ENCODE results near the gene ASCC3.

DNA sequence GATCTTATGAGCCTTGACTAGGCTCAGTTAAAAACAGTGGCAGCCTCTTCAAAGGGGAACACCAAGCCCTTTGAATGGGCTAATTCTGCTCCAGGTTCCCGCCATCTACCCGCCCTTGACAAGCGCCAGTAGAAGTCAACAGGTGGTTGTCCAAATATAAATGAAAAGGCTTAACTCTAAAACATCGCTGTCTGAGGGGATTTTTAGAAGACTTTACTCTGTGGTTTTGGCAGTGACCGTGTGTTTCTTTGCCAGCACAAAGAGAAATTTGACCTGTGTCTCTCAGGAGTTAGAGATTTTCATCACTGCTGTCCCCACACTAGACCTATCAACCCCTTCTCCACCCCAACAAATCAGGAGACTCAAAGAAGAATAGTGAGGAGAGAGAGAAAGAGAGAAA lies 396.7 kb downstream of the ASCC3 start:
- TF ChIP-seq, protein P1, sequence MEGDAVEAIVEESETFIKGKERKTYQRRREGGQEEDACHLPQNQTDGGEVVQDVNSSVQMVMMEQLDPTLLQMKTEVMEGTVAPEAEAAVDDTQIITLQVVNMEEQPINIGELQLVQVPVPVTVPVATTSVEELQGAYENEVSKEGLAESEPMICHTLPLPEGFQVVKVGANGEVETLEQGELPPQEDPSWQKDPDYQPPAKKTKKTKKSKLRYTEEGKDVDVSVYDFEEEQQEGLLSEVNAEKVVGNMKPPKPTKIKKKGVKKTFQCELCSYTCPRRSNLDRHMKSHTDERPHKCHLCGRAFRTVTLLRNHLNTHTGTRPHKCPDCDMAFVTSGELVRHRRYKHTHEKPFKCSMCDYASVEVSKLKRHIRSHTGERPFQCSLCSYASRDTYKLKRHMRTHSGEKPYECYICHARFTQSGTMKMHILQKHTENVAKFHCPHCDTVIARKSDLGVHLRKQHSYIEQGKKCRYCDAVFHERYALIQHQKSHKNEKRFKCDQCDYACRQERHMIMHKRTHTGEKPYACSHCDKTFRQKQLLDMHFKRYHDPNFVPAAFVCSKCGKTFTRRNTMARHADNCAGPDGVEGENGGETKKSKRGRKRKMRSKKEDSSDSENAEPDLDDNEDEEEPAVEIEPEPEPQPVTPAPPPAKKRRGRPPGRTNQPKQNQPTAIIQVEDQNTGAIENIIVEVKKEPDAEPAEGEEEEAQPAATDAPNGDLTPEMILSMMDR (IDR thresholded peaks at IDR 0.05), result no peak
- TF ChIP-seq POLR2A (IDR thresholded peaks at IDR 0.05), result no peak

Data from testis (tissue), 2 donors.